ENCODE data around the gene CPNE4.
A peak's percentile ranks its signal among the peaks of the same experiment; 100 is the strongest.
"Not testable (repeated sequence)": the region's sequence is repeated elsewhere in the genome, so short reads cannot be mapped to it uniquely, and the experiment has no call there.

Gene CPNE4

GRCh38 chr3:132034486-132035464, at the start of gene CPNE4:
Gene CPNE4, minus strand, starts transcription at chr3:132035014.
- DNase-seq (ENCODE audit: low read depth, low spot score): peak; percentile 96

- DNase-seq (ENCODE audit: low read depth, low spot score): peak; percentile 9
These were observed 48.9 kb upstream of the CPNE4 start for GRCh38 chr3:132083583-132084279.

GRCh38 chr3:132083159-132083558, 48.3 kb upstream of the CPNE4 start:
- DNase-seq (ENCODE audit: low read depth, low spot score): no peak

GRCh38 chr3:132079147-132079546, 44.3 kb upstream of the CPNE4 start:
- DNase-seq (ENCODE audit: low read depth, low spot score): no peak

GRCh38 chr3:132073771-132074170, 39.0 kb upstream of the CPNE4 start:
- no peak for DNase-seq (ENCODE audit: low read depth, low spot score)

- no peak for DNase-seq (ENCODE audit: low read depth, low spot score)
These were observed 36.2 kb upstream of the CPNE4 start for GRCh38 chr3:132071043-132071442.

GRCh38 chr3:132064114-132064513, 29.3 kb upstream of the CPNE4 start:
- DNase-seq (ENCODE audit: low read depth, low spot score): peak; percentile 4

- DNase-seq (ENCODE audit: low read depth, low spot score): no peak
These were observed 27.7 kb upstream of the CPNE4 start for GRCh38 chr3:132062535-132062934.

- no peak for DNase-seq (ENCODE audit: low read depth, low spot score)
These were observed 21.1 kb upstream of the CPNE4 start for GRCh38 chr3:132055872-132056271.

- peak; percentile 11 for DNase-seq (ENCODE audit: low read depth, low spot score)
These were observed 12.4 kb upstream of the CPNE4 start for GRCh38 chr3:132047209-132047608.

- DNase-seq (ENCODE audit: low read depth, low spot score): not testable (repeated sequence)
These were observed 10.1 kb upstream of the CPNE4 start for GRCh38 chr3:132044874-132045273.

GRCh38 chr3:132042681-132043080, 7.9 kb upstream of the CPNE4 start:
- DNase-seq (ENCODE audit: low read depth, low spot score): no peak

GRCh38 chr3:132038198-132038825, 3.5 kb upstream of the CPNE4 start:
- DNase-seq (ENCODE audit: low read depth, low spot score): no peak

- DNase-seq (ENCODE audit: low read depth, low spot score): no peak
These were observed 2.8 kb upstream of the CPNE4 start for GRCh38 chr3:132037581-132037980.

- no peak for DNase-seq (ENCODE audit: low read depth, low spot score)
These were observed 2.2 kb upstream of the CPNE4 start for GRCh38 chr3:132037056-132037455.

- no peak for DNase-seq (ENCODE audit: low read depth, low spot score)
These were observed 723 bp downstream of the CPNE4 start for GRCh38 chr3:132034097-132034485.

- no peak for DNase-seq (ENCODE audit: low read depth, low spot score)
These were observed 1.3 kb downstream of the CPNE4 start for GRCh38 chr3:132033471-132033870.

- no peak for DNase-seq (ENCODE audit: low read depth, low spot score)
These were observed 1.9 kb downstream of the CPNE4 start for GRCh38 chr3:132032959-132033358.

- DNase-seq (ENCODE audit: low read depth, low spot score): peak; percentile 98
These were observed 5.5 kb downstream of the CPNE4 start for GRCh38 chr3:132029182-132029902.

- no peak for DNase-seq (ENCODE audit: low read depth, low spot score)
These were observed 11.9 kb downstream of the CPNE4 start for GRCh38 chr3:132022914-132023313.

GRCh38 chr3:132020058-132020457, 14.8 kb downstream of the CPNE4 start:
- DNase-seq (ENCODE audit: low read depth, low spot score): no peak

GRCh38 chr3:132017137-132017536, 17.7 kb downstream of the CPNE4 start:
- no peak for DNase-seq (ENCODE audit: low read depth, low spot score)
